HG03196 (cell line): ENCODE data around the gene PIWIL4.
"Not testable (repeated sequence)": the region's sequence is repeated elsewhere in the genome, so short reads cannot be mapped to it uniquely, and the experiment has no call there.

Experiments
- ATAC-seq: cut with Tn5 transposase; IDR thresholded peaks from one replicate; pipeline ENCODE4 v1.9.1; 2021; ENCODE audit not compliant: unreplicated experiment

The PIWIL4 gene

GRCh38 chr11:94632356-94632755, 65.2 kb downstream of the PIWIL4 start:
- no peak for ATAC-seq

- no peak for ATAC-seq
Observed at GRCh38 chr11:94635072-94635471, 67.9 kb downstream of the PIWIL4 start.

GRCh38 chr11:94636388-94636949, 69.3 kb downstream of the PIWIL4 start:
- ATAC-seq: no peak

GRCh38 chr11:94638301-94638901, 71.2 kb downstream of the PIWIL4 start:
- no peak for ATAC-seq

DNA sequence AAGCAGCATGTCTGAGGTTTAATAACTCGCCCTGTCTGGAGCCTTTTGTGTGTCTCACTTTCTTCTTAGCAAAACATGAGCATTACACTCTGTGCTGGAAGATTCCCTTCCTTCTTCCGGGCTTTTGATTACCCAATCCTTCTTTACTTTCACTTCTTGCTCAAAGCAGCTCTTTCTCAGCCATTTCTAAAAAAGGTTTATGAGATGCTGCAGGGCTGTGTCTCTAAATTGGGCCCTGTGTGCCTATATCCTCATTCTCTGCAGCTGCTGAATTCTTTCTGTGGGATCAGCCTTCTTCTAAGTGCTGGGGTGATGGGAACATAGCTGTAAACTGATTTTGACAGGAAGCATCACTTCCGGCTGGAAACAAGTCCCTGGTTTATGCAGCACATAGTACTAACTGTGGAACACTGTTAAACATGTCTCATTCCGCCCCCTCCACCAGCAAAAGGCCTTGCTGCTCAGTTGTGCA, 71.8 kb downstream of the PIWIL4 start:
- no peak for ATAC-seq

GRCh38 chr11:94639901-94640721, 72.9 kb downstream of the PIWIL4 start:
- ATAC-seq: no peak

- no peak for ATAC-seq
Observed at GRCh38 chr11:94641167-94641761, 74.1 kb downstream of the PIWIL4 start.

DNA sequence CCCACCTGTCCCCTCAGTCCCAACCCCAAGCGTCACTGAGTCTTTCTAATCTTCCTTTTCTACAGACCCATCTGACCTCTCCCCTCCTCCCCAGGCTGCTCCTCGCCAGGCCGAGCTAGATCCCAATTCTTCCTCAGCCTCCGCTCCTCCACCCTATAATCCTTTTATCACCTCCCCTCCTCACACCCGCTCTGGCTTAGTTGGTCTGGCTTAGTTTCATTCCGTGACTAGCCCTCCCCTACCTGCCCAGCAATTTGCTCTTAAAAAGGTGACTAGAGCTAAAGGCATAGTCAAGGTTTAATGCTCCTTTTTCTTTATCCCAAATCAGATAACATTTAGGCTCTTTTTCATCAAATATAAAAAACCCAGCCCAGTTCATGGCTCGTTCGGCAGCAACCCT, 76.0 kb downstream of the PIWIL4 start:
- ATAC-seq: not testable (repeated sequence)

GRCh38 chr11:94647926-94648325, 80.8 kb downstream of the PIWIL4 start:
- no peak for ATAC-seq

DNA sequence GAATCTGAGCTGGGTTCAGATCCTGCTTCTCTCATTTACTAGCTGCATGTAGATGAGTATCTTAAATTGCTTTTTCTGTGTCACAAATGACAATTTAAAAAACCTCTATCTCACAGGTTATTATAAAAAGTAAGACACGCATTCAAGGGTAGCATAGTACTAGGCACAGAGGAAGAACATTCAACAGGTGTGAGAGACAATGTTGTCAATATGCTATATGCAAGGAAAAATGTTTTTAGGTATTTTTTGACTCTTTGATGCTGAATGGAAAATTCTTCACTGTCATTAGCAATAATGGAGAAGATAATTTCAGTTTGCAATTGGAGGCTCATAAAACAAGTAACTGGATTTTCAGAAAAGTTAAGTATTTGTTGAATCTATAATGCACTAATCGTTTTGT, 81.6 kb downstream of the PIWIL4 start:
- ATAC-seq: no peak

- ATAC-seq: no peak
Observed at GRCh38 chr11:94649254-94649653, 82.1 kb downstream of the PIWIL4 start.

- ATAC-seq: no peak
Observed at GRCh38 chr11:94649964-94650623, 82.9 kb downstream of the PIWIL4 start.

GRCh38 chr11:94650756-94651155, 83.6 kb downstream of the PIWIL4 start:
- ATAC-seq: no peak

GRCh38 chr11:94652735-94653284, 85.6 kb downstream of the PIWIL4 start:
- no peak for ATAC-seq

DNA sequence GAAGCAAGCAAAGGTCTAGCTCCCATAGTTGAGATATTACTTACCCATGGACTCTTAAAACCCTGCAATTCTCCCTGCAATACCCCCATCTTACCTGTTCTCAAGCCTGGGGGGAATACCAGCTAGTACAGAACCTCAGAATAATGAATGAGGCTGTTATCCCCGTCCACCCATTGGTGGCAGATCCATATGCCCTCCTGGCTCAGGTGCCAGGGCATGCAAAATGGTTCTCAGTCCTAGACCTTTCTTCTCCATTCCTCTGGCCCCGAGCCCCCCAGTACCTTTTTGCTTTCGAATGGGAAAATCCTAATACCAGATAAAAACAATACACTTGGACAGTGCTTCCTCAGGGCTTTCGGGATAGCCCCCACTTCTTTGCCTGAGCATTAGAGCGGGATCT, 86.4 kb downstream of the PIWIL4 start:
- ATAC-seq: no peak

- ATAC-seq: no peak
Observed at GRCh38 chr11:94654201-94654600, 87.0 kb downstream of the PIWIL4 start.

DNA sequence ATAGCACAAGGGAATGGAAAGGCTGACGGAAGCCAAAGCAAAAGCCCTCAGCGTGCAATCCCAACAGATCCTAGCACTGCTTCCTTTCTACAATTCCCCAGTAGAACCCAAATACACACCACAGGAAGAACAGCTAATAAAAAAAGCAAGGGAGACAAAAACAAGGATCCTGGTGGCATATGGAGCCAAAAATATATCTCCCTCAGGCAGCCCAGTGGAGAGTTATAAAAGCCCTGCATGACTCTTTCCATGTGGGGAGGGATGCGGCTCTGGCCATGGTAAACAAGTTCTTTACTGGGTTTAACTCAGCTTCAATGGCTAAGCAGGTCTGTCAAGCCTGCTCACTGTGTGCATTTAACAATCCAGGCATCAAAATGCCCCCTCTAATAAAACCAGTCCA, 88.1 kb downstream of the PIWIL4 start:
- ATAC-seq: no peak

- no peak for ATAC-seq
Observed at GRCh38 chr11:94655956-94656355, 88.8 kb downstream of the PIWIL4 start.

DNA sequence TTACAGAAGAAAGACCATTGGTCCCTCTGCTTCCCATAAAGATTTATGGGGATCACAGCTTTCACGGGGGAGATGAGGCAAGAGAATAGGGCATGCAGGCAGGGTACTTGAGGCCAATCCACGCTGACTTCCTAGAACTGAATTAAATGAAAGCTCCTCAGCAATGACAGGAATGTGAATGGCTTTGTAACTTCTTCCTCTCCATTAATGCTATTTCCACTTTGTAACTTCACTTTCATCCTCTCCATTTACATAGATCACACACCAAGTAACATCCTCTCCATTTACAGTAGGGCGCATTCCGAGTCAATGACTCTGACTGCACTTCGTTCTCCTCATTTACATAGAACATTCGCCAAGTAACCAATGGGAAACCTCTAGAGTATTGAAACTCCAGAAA, 89.8 kb downstream of the PIWIL4 start:
- no peak for ATAC-seq

DNA sequence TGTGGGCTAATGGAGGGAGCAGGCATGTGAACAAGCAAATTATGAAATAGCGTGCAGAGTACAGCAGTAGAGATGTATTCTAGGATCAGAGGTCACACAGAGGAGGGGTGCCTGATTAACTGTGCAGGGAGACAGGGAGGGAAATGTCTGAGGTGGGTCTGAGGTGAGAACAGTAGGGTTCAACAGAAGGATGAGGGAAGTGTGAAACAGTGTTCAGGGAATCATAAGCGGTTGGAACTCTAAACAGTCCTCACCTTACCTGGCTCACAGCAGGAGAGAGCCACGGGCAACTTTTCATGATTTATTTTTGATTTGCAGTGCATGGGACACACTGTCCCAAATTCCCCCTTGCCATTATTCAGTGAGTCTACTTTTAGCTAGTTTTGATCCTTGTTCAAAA, 90.5 kb downstream of the PIWIL4 start:
- no peak for ATAC-seq

- ATAC-seq: no peak
Observed at GRCh38 chr11:94658386-94658785, 91.2 kb downstream of the PIWIL4 start.
